RPMI7951 (cell line): ENCODE results near the gene PSMA7. TPM values are rescaled to one million over a fixed set of nuclear protein-coding genes. Genes with fewer than 3 reads are reported as not detected.

ENCODE experiments used
- DNase-seq: peaks from one replicate; pipeline ENCODE4 v3.0.0-alpha.2; 2012; ENCODE audit warnings: low read depth
- total RNA-seq: library from RNA; depleted of rRNA; stranded (reverse); fragments of >200 nt; shearing (Covaris generic); gene quantifications from 2 replicates; pipeline ENCODE4 v1.2.3, GENCODE V29; 2014

Gene PSMA7
- total RNA-seq, 1 experiment from 2014 or later = 878 TPM

- peak; percentile 69 for DNase-seq
Measured at GRCh38 chr20:62136283-62137091, 6.7 kb downstream of the PSMA7 start.

GRCh38 chr20:62135573-62136266 is 7.5 kb downstream of the PSMA7 start:
- no peak for DNase-seq

- peak; percentile 37 for DNase-seq
Measured at GRCh38 chr20:62134735-62135231, 8.4 kb downstream of the PSMA7 start.

- no peak for DNase-seq
Measured at GRCh38 chr20:62133864-62134263, 9.3 kb downstream of the PSMA7 start.

- peak; percentile 28 for DNase-seq
Measured at GRCh38 chr20:62133051-62133845, 9.9 kb downstream of the PSMA7 start.

GRCh38 chr20:62132421-62132820 is 10.8 kb downstream of the PSMA7 start:
- no peak for DNase-seq

GRCh38 chr20:62131560-62132320 is 11.5 kb downstream of the PSMA7 start:
- no peak for DNase-seq

GRCh38 chr20:62129731-62130531 is 13.3 kb downstream of the PSMA7 start:
- no peak for DNase-seq

GRCh38 chr20:62128502-62128901 is 14.7 kb downstream of the PSMA7 start:
- DNase-seq = no peak

GRCh38 chr20:62127799-62128198 is 15.4 kb downstream of the PSMA7 start:
- DNase-seq = no peak

- DNase-seq = no peak
Measured at GRCh38 chr20:62126141-62126540, 17.1 kb downstream of the PSMA7 start.

- peak; percentile 32 for DNase-seq
Measured at GRCh38 chr20:62123450-62124118, 19.6 kb downstream of the PSMA7 start.

GRCh38 chr20:62122654-62123449 is 20.3 kb downstream of the PSMA7 start:
- peak; percentile 64 for DNase-seq

- peak; percentile 97 for DNase-seq
Measured at GRCh38 chr20:62121776-62122653, 21.2 kb downstream of the PSMA7 start, which contains the start of gene LSM14B. LSM14B (plus strand) TSS chr20:62122475; CDS start chr20:62122667, 192 bp downstream.

- peak; percentile 78 for DNase-seq
Measured at GRCh38 chr20:62120990-62121775, 22.0 kb downstream of the PSMA7 start.

GRCh38 chr20:62120365-62120762 is 22.8 kb downstream of the PSMA7 start:
- DNase-seq = no peak
